Lung (tissue), 12 donors: Measurements from ENCODE around the gene CMSS1. TPM values are rescaled to one million over a fixed set of nuclear protein-coding genes. Genes with fewer than 3 reads are reported as not detected.

Experiments
- ATAC-seq: fragments of 200-7000 bp; cut with Tn5 transposase; one replicate; pipeline ENCODE4 v1.9.1; 2020; ENCODE audit warnings: moderate number of reproducible peaks; ENCODE audit not compliant: insufficient read depth, low FRiP score
- DNase-seq, 3 donors: peaks; one replicate each; pipeline ENCODE4 v3.0.0-alpha.2; 2013 to 2017
- H3K27ac ChIP-seq, 2 donors: one replicate each; pipeline ENCODE4 v1.5.1; 2013; ENCODE audit warnings: mild to moderate bottlenecking in 2 of 2, moderate library complexity in 2 of 2, control low read depth in 1 of 2, inconsistent platforms in 1 of 2, low read depth in 1 of 2, low read length in 1 of 2
- H3K27me3 ChIP-seq, 3 donors: one replicate each; pipeline ENCODE4 v1.5.1; 2013; ENCODE audit warnings: low read length in 2 of 3; ENCODE audit not compliant: control insufficient read depth in 3 of 3, insufficient read depth in 3 of 3
- H3K36me3 ChIP-seq, 4 donors: one replicate each; pipeline ENCODE4 v1.5.1; 2013; ENCODE audit warnings: low read length in 4 of 4, mild to moderate bottlenecking in 1 of 4, moderate library complexity in 1 of 4; ENCODE audit not compliant: control insufficient read depth in 4 of 4, insufficient read depth in 4 of 4
- H3K4me1 ChIP-seq, 5 donors: one replicate each; pipeline ENCODE4 v1.5.1; 2013; ENCODE audit warnings: low read length in 5 of 5, mild to moderate bottlenecking in 2 of 5, moderate library complexity in 1 of 5; ENCODE audit not compliant: control insufficient read depth in 5 of 5, insufficient read depth in 5 of 5
- H3K4me3 ChIP-seq: one replicate; pipeline ENCODE4 v1.5.1; 2013; ENCODE audit warnings: mild to moderate bottlenecking, control low read depth, moderate library complexity
- H3K9ac ChIP-seq, 2 donors: one replicate each; pipeline ENCODE4 v1.5.1; 2013; ENCODE audit warnings: low read length in 2 of 2, control low read depth in 1 of 2; ENCODE audit not compliant: insufficient read depth in 1 of 2
- H3K9me3 ChIP-seq, 4 donors: one replicate each; pipeline ENCODE4 v1.5.1; 2013; ENCODE audit warnings: low read length in 3 of 4, mild to moderate bottlenecking in 1 of 4, moderate library complexity in 1 of 4; ENCODE audit not compliant: control insufficient read depth in 4 of 4, insufficient read depth in 3 of 4
- CTCF ChIP-seq: IDR thresholded peaks from 2 replicates; pipeline ENCODE4 v1.5.1; 2012; ENCODE audit warnings: mild to moderate bottlenecking; ENCODE audit errors: control extremely low read depth, extremely low read depth
- WGBS, 2 donors: extraction: QIAGEN DNeasy Blood & Tissue Kit; methylation state at CpG; one replicate each; pipeline ENCODE4 v1.1.7; 2013; 5-methylcytosine and 5-hydroxymethylcytosine counted together
- polyA plus RNA-seq, 2 donors: library from polyadenylated mRNA; stranded (reverse); fragments of 200-250 nt; gene quantifications; one replicate each; pipeline ENCODE4 v1.2.1, GENCODE V29; 2013
- total RNA-seq, 2 donors: library from RNA; depleted of rRNA in 1 of 2; stranded (reverse); fragments of >200 nt in 1 of 2; gene quantifications; one replicate each; pipeline ENCODE4 v1.2.1, GENCODE V29; 2014 to 2021
- donor health status: control.
- donor health status: control.
- donor health status: Bipolar disorder and iron deficiency.
- donor health status: healthy.
- donor health status: DM: yes; HTN: yes; CAD: no.

CMSS1 gene
- total and polyA plus RNA-seq, 4 donors: 12.3 to 28.9 (median 22.6) TPM

DNA sequence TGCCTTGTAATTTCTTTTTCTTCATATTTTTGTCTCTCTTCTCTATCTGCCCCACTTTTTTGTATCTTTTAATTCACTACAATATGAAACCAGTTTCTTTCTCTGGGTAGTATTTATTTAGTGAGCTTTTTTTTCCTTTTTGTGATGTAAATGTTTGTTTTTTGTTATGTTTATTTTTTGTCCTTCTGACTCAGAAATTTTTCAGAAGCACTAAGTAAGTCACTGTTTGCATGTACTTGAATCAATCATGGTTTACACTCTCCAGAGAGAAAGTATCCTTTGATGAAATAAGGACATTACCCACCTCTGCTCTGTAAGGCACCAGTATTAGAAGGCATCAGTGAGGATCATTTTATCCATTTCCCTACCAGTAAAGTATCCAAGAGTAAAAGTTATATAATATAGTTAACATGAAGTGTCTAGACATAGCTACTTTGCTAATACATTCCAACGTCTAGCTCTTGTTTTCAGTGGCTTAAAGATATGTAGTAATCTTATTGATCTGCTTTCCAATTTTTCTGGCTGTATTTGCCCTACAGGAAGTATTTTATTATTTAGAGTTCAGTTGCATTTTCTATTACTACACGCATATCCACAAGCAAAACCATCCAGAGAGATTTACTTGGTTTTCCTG lies 271.2 kb downstream of the CMSS1 start:
- no peak for ATAC-seq
- 70 to 84% methylated on average over 2 of the region's 2 CpGs for WGBS, 2 donors
- no peak for TF ChIP-seq CTCF
- H3K9ac ChIP-seq: no peak overlapping the region
- H3K27ac ChIP-seq: no peak overlapping the region
- H3K4me1 ChIP-seq: peaks cover 0 to 5% (median 0%) of the 10 kb centered on the region in 5 donors
- no peak for DNase-seq
- no peak overlapping the region for H3K4me3 ChIP-seq
- no peaks in the 10 kb centered on the region for H3K36me3 ChIP-seq
- no peaks in the 10 kb centered on the region for H3K27me3 ChIP-seq
- no peaks in the 10 kb centered on the region for H3K9me3 ChIP-seq

DNA sequence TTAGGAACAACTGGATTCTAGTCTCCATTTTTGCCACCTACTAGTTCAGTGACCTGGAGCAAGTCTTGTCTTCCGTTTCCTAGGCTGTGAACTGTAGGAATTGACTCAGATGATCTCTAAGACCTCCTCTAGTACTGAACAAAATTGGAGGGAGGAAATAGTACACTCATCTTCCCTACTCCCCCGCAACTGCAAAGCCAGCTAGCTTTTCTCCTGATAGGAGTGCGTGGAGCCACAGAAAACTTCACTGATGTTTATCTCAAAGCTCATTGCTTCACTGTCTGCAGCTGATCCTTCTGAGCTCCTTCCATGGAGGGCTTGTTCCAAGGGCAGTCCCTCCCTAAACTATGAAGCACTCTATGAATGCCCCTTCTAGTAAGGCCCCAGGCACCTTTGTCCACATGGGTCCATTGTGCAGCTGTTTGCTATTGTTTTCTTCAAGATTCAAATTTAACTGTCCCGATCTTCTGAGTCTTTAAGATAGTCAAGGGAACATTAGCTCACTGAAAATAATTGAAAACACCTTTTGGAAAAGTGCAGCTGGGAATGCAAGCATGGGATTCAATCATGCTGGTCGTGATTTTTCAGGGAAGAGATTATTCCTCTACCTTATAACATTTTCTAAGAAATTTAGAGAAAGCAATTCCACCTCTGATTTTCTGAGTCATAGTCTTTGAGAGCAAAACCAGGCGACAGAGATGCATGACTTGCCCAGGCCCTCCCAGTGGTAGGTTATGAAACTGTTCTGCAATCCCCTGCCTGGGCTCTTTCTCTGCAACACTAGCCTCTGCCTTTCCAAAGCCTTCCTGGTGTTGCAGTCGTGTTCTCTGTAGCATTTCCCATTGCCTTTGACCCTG lies 272.4 kb downstream of the CMSS1 start:
- no peak for TF ChIP-seq CTCF
- Histone ChIP-seq H3K4me3 (no peak overlapping the region), H3K27me3 (no peaks in the 10 kb centered on the region), H3K9ac (no peak overlapping the region), H3K4me1 (peaks cover 0 to 5% (median 0%) of the 10 kb centered on the region in 5 donors), H3K36me3 (no peaks in the 10 kb centered on the region), H3K9me3 (no peaks in the 10 kb centered on the region), H3K27ac (no peak overlapping the region)
- ATAC-seq (no peak), DNase-seq (no peak)
- WGBS, 2 donors: 70 to 77% methylated on average over 7 of the region's 7 CpGs

- no peak overlapping the region for H3K27ac ChIP-seq
- H3K27me3 ChIP-seq: no peaks in the 10 kb centered on the region
- H3K36me3 ChIP-seq: no peaks in the 10 kb centered on the region
- no peak overlapping the region for H3K4me3 ChIP-seq
- no peak for ATAC-seq
- H3K9ac ChIP-seq: no peak overlapping the region
- H3K9me3 ChIP-seq: no peaks in the 10 kb centered on the region
- TF ChIP-seq CTCF: no peak
- DNase-seq: no peak
- H3K4me1 ChIP-seq: peaks cover 0 to 5% (median 0%) of the 10 kb centered on the region in 5 donors
These were observed 273.0 kb downstream of the CMSS1 start for GRCh38 chr3:100090669-100091005.
